Measurements from ENCODE around the gene TAS2R42.

TAS2R42 gene

GRCh38 chr12:11171145-11171968 lies 15.4 kb downstream of the TAS2R42 start, which contains the start of gene SMIM10L1:
SMIM10L1 (plus strand) TSS chr12:11171194; CDS start chr12:11171357, 163 bp downstream.
- DNase-seq (ENCODE audit: low spot score) = peak; percentile 88
- no peak for TF ChIP-seq CTCF (IDR thresholded peaks at IDR 0.05; ENCODE audit: borderline replicate concordance, control extremely low read depth, extremely low read depth, insufficient read depth, missing control alignments)
- in situ Hi-C loops (cut with MboI; ENCODE audit: low sequenced_read_pairs, unreplicated experiment) = no loop called here

- no peak for DNase-seq (ENCODE audit: low spot score)
- in situ Hi-C loops (cut with MboI; ENCODE audit: low sequenced_read_pairs, unreplicated experiment) = no loop called here
- no peak for TF ChIP-seq CTCF (IDR thresholded peaks at IDR 0.05; ENCODE audit: borderline replicate concordance, control extremely low read depth, extremely low read depth, insufficient read depth, missing control alignments)
These were observed 16.0 kb downstream of the TAS2R42 start for GRCh38 chr12:11170810-11171144.

- DNase-seq (ENCODE audit: low spot score) = no peak
- in situ Hi-C loops (cut with MboI; ENCODE audit: low sequenced_read_pairs, unreplicated experiment) = no loop called here
- no peak for TF ChIP-seq CTCF (IDR thresholded peaks at IDR 0.05; ENCODE audit: borderline replicate concordance, control extremely low read depth, extremely low read depth, insufficient read depth, missing control alignments)
These were observed 20.4 kb downstream of the TAS2R42 start for GRCh38 chr12:11166300-11166699.

- TF ChIP-seq CTCF (IDR thresholded peaks at IDR 0.05; ENCODE audit: borderline replicate concordance, control extremely low read depth, extremely low read depth, insufficient read depth, missing control alignments) = no peak
- DNase-seq (ENCODE audit: low spot score) = no peak
- in situ Hi-C loops (cut with MboI; ENCODE audit: low sequenced_read_pairs, unreplicated experiment) = no loop called here
These were observed 22.4 kb downstream of the TAS2R42 start for GRCh38 chr12:11164384-11164783.

- in situ Hi-C loops (cut with MboI; ENCODE audit: low sequenced_read_pairs, unreplicated experiment) = no loop called here
- TF ChIP-seq CTCF (IDR thresholded peaks at IDR 0.05; ENCODE audit: borderline replicate concordance, control extremely low read depth, extremely low read depth, insufficient read depth, missing control alignments) = no peak
- DNase-seq (ENCODE audit: low spot score) = no peak
These were observed 24.2 kb downstream of the TAS2R42 start for GRCh38 chr12:11162502-11162901.

- DNase-seq (ENCODE audit: low spot score) = no peak
- no peak for TF ChIP-seq CTCF (IDR thresholded peaks at IDR 0.05; ENCODE audit: borderline replicate concordance, control extremely low read depth, extremely low read depth, insufficient read depth, missing control alignments)
- in situ Hi-C loops (cut with MboI; ENCODE audit: low sequenced_read_pairs, unreplicated experiment) = no loop called here
These were observed 27.8 kb downstream of the TAS2R42 start for GRCh38 chr12:11158885-11159444.

Data from GM13976 (cell line).